ENCODE results near the gene STIM1.
"Not testable (repeated sequence)": the region's sequence is repeated elsewhere in the genome, so short reads cannot be mapped to it uniquely, and the experiment has no call there.

STIM1 gene

GRCh38 chr11:4041731-4042391 is 186.4 kb downstream of the STIM1 start:
- no peak for DNase-seq

GRCh38 chr11:4044976-4045646 is 189.6 kb downstream of the STIM1 start:
- DNase-seq: no peak

GRCh38 chr11:4048340-4048739 is 192.9 kb downstream of the STIM1 start:
- no peak for DNase-seq

DNA sequence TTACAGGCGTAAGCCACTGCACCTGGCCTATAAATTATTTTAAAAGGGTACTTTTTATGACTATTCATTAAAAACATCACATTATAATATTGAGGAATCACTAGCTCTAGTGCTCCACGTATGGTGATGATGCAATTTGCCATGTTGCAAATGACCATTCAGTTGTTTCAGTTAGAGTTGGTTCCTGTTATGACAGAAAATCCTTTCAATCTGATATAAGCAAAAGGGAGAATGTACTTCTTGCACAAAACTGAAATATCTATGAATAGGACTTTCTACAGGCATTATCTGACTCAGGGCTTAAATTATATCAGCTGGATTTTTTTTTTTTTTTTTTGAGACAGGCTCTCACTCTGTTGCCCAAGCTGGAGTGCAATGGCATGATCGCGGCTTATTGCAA is 193.5 kb downstream of the STIM1 start:
- DNase-seq: no peak

GRCh38 chr11:4050138-4050537 is 194.7 kb downstream of the STIM1 start:
- no peak for DNase-seq

DNA sequence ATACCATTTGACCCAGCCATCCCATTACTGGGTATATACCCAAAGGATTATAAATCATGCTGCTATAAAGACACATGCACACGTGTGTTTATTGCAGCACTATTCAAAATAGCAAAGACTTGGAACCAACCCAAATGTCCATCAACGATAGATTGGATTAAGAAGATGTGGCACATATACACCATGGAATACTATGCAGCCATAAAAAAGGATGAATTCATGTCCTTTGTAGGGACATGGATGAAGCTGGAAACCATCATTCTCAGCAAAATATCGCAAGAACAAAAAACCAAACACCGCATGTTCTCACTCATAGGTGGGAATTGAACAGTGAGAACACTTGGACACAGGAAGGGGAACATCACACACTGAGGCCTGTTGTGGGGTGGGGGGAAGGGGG is 197.7 kb downstream of the STIM1 start:
- not testable (repeated sequence) for DNase-seq

DNA sequence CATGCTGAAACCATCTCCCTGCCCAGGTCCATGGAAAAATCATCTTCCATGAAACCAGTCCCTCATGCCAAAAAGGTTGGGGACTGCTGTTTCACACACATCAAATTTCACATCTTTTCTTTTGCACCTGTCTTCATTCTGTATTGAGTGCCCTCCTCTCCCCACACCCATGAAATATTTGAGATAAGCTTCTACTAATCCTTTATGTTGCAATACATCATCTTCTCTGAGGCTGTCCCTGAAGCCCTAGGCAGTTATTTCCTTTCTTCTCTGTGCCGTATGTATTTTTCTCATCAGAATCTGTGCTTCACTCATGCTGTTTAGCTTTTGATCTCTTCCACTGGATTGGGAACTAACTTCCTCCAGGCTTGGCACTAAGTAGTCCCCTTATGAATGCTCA is 199.2 kb downstream of the STIM1 start:
- no peak for DNase-seq

DNA sequence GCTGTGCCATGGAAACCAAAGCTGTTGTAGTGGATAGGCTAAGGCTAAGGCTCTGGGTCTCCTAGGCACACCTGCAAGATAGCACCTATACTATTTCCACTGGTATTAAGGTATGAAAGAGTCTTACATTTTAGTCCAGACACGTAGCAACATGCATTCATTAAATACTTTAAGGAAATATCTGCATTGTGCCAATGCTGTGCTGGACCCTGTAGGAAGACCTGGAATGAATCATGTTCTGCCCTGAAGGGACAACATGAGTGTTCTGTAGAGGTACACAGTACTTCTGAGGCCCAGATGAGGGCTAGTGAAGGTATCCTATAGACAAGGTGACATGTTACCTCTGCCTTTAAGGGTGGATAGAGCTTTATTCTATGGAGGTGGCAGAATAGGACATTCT is 204.0 kb downstream of the STIM1 start:
- no peak for DNase-seq

DNA sequence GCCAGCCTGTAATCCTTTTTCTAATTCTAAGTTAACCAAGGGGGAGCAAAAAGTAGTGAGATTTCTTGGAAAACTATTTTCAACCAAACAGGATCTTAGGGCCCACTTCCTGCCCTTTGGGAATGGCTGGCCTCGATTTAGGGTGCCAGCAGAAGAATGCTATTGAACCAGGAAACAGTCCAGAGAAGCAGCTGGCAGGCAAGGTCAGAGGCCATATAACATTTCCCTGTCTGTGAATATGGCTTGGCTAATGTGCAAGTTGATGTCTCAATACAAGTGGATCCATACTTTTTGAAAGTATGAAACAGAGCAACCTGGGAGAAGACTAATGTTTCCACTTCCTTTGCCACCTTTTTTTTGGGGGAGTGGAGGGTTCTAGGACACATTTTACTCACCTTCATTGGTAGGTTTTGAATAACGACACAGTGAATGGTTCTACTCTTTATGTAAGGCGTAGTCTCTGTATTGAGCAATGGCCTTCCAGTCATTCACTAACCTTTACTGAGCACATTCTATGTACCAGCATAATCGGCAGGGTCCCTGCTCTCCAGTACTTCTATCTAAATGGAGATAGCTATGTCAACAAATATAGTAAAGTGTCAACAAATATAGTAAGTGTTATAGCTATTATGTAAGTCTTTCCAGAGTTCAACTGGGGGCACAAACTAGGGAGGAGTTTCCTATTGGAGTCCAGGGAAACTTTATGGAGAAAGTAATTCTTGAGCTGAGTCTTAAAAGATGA is 204.9 kb downstream of the STIM1 start:
- DNase-seq: no peak

GRCh38 chr11:4061700-4062099 is 206.2 kb downstream of the STIM1 start:
- DNase-seq: no peak

- DNase-seq: no peak
Measured at GRCh38 chr11:4063348-4063747, 207.9 kb downstream of the STIM1 start.

DNA sequence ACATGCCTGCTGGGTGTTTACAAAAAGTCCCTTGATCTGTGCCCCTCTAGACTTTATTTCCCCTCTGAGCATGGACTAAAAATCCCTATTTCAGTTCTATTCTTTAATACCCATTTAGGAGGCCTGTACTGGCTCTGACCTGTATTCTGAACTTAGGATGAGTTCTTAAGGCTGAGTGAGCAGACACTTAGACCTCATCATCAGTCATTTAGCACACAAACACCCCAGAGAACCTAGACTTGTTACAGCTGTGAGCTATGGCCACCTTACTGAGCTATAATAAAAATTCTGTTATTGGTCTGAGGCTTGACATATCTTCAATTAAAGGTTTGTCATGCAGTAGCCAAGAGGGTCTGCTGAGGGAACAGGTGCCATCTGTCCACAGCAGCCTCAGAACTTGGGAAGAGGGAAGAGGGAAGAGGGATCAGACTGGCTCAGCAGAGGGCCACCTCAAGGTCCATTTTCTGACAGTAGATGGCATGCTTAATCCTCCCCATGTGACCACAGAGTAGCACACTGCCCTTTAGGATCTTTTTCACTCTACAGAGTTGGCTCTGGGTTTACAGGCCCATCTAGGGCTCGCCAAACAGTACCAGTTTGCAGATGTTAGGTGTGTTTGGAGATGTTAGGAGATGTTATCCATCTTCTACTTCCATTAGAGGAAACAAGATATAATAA is 209.0 kb downstream of the STIM1 start:
- DNase-seq: no peak

DNA sequence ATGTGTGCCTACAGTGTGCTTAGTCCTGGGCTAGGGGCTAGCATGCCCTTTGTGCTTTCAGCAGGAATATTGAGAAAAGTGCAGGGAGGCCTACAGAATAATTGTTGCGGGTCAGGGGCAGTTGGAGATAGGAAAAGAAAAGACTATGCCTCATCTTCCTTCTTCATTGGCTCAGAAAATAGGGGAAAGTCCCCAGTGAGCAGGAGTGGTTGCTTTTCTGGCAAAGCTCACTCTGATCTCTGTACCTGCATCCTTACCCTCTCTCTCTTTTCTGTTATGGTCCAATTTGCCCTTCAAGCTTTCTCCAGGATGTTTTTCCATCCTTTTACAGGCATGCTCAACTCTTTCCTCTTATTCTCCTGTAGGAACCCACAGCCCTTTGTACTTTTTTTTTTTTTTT is 209.6 kb downstream of the STIM1 start:
- no peak for DNase-seq

GRCh38 chr11:4065601-4066377 is 210.3 kb downstream of the STIM1 start:
- DNase-seq: no peak

DNA sequence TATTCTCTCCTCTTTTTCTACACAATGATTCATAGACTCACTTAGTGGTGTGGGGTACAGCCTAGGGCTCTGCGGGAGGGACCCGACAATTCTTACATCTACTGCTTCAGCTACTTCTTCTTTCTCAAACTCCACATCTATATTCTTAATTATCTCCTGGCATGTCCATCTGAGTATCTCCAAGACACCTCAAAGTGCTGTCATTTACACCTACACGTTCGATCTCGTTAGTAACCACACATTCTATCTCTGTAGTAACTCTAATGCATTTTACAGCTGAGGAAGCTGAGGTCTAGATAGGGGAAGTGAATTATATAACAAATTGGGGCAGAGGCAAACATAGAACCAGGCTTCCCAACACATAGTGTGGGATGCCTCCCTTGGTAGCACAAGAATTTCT is 211.4 kb downstream of the STIM1 start:
- no peak for DNase-seq

DNA sequence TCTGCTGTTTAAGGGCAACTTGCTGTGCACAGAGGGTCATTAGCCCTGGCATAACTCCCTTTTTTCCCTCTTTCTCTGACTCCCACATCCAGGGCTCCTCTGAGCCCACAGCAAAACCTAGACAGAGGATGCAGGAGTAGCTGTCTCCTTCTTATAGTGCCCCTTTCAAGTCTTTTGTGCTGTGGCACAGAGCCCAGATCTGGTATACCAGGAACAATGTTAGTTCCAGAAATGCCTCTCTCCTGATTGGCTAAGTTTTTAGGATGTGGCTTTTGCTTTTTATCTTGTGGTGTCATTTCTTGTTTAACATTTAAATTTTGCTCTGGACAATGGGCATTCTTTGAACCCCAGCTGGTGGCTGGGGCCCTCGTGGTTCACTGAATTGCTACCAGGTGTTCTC is 213.5 kb downstream of the STIM1 start:
- no peak for DNase-seq

DNA sequence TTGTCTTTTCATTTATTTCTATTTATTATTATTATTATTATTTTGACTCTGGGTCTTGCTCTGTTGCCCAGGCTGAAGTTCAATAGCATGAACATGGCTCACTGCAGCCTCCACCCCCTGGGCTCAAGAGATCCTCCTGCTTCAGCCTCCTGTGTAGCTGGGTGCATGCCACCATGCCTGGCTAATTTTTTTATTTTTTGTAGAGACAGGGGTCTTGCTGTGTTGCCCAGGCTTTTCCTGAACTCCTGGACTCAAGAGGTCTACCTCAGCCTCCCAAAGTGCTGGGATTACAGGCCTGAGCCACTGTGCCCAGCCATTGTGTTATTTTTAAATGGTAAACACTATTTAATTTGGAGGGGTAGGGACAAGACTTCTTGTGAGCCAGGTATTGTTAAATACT is 215.9 kb downstream of the STIM1 start:
- no peak for DNase-seq

DNA sequence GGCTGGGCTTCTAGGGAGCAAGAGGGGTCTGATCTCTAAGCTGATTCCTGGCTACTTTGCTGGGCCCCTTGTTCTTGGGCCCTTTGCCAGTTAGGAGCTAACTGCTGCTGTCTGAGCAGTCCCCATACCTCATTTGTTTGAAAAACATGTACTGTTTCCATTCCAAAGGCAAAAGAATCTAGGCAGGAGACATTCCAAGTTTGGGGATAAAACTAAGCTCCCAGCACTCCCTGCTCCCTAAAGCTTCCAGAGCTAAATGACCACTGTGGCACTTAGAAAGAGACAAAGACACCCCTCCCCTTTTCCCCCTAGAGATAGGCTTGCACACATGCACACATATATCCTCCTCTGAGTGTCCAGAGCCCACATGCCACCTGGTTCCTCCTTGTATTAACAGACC is 216.4 kb downstream of the STIM1 start:
- no peak for DNase-seq

GRCh38 chr11:4072668-4073285 is 217.3 kb downstream of the STIM1 start:
- peak; percentile 11 for DNase-seq

DNA sequence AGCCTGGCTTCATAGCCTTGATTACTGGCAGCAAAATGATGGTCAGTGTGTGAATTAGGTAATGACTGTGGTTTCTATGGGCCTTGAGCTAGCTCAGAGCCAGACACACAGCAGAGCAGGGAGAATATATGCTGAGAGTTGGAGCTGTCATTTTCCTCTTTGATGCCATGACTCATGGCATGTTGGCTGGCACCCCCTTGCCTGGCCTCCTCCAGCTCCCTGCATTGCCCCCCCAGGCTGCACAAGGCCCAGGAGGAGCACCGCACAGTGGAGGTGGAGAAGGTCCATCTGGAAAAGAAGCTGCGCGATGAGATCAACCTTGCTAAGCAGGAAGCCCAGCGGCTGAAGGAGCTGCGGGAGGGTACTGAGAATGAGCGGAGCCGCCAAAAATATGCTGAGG is 218.8 kb downstream of the STIM1 start:
- no peak for DNase-seq

- DNase-seq: no peak
Measured at GRCh38 chr11:4076774-4077173, 221.3 kb downstream of the STIM1 start.

DNA sequence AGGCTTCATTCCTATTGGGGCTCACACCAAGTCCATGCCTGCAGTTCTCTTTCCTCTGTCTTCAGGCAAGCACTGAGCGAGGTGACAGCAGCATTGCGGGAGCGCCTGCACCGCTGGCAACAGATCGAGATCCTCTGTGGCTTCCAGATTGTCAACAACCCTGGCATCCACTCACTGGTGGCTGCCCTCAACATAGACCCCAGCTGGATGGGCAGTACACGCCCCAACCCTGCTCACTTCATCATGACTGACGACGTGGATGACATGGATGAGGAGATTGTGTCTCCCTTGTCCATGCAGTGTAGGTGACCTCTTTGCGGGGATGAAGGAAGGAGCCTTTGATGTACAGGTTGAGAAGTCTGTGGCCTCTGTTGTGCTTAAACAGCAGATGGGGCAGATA is 227.7 kb downstream of the STIM1 start:
- no peak for DNase-seq

All from NK-92 treated with Interleukin-12 subunit alpha and Interleukin-12 subunit beta, amount 100 ng/mL, for 24 hours (cell line).